ENCODE results near the gene ATG4A. TPM values are rescaled to one million over a fixed set of nuclear protein-coding genes. Genes with fewer than 3 reads are reported as not detected.

Gene ATG4A
- total RNA-seq, 3 donors from 2014 or later, result 9.8 to 12.5 (median 10.2) TPM

DNA sequence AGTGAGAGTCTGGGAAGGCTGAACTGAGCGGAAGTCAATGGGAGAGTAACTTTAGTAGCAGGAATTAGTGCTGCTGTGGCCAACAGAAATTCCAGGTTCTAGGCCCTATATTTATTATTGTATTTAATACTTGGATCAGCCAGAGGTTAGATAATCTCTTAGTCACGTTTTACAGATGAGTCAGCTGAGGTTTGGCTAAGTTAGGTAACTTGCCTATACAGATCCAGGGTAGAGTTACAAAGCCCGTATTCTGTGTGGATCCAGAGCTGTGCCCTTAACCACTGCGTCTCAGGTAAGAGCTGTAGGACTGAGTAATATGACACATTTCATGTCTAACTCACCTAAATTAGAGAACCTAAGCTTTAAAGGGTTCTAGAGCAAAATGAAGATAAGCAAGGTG, 20.7 kb upstream of the ATG4A start:
- Histone ChIP-seq H3K27me3 (peaks cover 0 to 81% of the 10 kb centered on the region in 2 donors), H3K4me1 (no peaks in the 10 kb centered on the region), H3K27ac (no peak overlapping the region), H3K4me3 (no peak overlapping the region), H3K36me3 (no peaks in the 10 kb centered on the region), H3K9me3 (no peaks in the 10 kb centered on the region)
- no peak for DNase-seq (ENCODE audit: low spot score in 2 of 2)
- intact Hi-C loops (cut with DNase I; ENCODE audit: low total_unique reads), result no loop called here
- TF ChIP-seq, protein P1, sequence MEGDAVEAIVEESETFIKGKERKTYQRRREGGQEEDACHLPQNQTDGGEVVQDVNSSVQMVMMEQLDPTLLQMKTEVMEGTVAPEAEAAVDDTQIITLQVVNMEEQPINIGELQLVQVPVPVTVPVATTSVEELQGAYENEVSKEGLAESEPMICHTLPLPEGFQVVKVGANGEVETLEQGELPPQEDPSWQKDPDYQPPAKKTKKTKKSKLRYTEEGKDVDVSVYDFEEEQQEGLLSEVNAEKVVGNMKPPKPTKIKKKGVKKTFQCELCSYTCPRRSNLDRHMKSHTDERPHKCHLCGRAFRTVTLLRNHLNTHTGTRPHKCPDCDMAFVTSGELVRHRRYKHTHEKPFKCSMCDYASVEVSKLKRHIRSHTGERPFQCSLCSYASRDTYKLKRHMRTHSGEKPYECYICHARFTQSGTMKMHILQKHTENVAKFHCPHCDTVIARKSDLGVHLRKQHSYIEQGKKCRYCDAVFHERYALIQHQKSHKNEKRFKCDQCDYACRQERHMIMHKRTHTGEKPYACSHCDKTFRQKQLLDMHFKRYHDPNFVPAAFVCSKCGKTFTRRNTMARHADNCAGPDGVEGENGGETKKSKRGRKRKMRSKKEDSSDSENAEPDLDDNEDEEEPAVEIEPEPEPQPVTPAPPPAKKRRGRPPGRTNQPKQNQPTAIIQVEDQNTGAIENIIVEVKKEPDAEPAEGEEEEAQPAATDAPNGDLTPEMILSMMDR (IDR thresholded peaks at IDR 0.05), result no peak
- no peak for TF ChIP-seq POLR2AphosphoS5 (IDR thresholded peaks at IDR 0.05)
- TF ChIP-seq POLR2A (IDR thresholded peaks at IDR 0.05), result no peak

DNA sequence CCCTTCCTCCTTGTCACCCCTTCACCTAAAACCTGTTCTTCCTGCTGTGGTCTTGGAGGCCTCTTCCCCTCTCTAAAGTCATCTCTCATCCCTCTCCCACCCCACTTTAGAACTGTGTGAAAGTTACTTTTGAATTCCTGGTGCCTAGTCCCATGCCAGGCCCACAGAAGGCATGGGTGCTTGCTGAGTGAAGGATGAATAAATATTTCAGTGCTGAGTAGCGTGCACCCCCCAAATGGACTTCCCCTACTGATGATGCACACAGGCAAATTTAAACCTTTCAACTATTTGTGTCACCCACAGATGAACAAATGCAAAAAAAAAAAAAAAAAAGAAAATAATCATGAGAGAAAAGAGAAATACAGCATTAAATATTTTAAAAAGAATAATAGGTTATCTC, 20.0 kb upstream of the ATG4A start:
- TF ChIP-seq, protein P1 (IDR thresholded peaks at IDR 0.05), result no peak
- no peak for TF ChIP-seq POLR2A (IDR thresholded peaks at IDR 0.05)
- no peak for TF ChIP-seq POLR2AphosphoS5 (IDR thresholded peaks at IDR 0.05)
- H3K4me3 ChIP-seq, result no peak overlapping the region
- intact Hi-C loops (cut with DNase I; ENCODE audit: low total_unique reads), result no loop called here

DNA sequence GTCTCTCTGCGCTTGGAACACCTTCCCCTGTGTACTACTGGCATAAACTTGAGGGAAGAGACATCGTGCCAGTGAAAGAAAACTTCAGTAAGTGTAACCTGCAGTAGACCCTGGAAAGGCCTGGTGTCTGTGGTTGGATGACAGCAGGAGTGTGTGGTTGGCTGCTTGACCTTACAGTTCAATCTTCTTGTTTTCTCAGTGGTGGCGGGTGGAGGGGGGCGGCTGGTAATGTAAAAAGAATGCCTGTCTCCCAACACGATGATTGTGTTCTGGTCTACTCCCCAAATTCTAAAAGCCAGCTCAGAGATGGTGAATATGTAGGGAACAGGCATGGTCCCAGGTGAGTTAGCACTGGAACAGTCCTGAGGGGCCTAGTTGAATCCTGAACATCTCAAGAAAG, 18.8 kb upstream of the ATG4A start:
- H3K4me1 ChIP-seq, result no peaks in the 10 kb centered on the region
- H3K27ac ChIP-seq, result no peak overlapping the region
- TF ChIP-seq, protein P1 (IDR thresholded peaks at IDR 0.05), result no peak
- no peak for TF ChIP-seq POLR2AphosphoS5 (IDR thresholded peaks at IDR 0.05)
- no peak for TF ChIP-seq POLR2A (IDR thresholded peaks at IDR 0.05)
- no peak overlapping the region for H3K4me3 ChIP-seq
- H3K36me3 ChIP-seq, result no peaks in the 10 kb centered on the region
- no peaks in the 10 kb centered on the region for H3K9me3 ChIP-seq
- DNase-seq (ENCODE audit: low spot score in 2 of 2), result no peak
- intact Hi-C loops (cut with DNase I; ENCODE audit: low total_unique reads), result no loop called here
- H3K27me3 ChIP-seq, result peaks cover 0 to 72% of the 10 kb centered on the region in 2 donors

More for the DNA sequence above, 20.0 kb upstream of the ATG4A start:
- H3K36me3 ChIP-seq, result no peaks in the 10 kb centered on the region
- H3K9me3 ChIP-seq, result no peaks in the 10 kb centered on the region
- H3K4me1 ChIP-seq, result no peaks in the 10 kb centered on the region
- no peak overlapping the region for H3K27ac ChIP-seq
- DNase-seq (ENCODE audit: low spot score in 2 of 2), result no peak
- H3K27me3 ChIP-seq, result peaks cover 0 to 78% of the 10 kb centered on the region in 2 donors

DNA sequence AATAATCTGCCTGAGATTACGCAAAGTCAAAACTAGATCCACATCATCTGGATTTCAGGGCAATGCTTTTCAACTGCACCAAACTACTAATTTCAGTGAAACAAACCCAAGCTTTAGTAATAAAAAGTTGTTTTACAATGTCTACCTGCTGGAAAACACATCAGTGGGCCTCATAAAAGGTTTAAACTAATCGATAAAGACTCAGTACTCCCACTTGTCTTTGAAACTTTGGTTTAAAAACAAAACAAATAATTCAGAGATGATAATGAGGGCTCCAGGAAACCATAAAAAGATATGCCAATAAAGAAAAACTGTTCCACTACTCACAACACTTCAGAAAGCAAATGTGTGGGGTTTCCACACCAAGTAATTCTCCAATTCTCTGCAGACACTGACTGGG, 10.5 kb upstream of the ATG4A start:
- TF ChIP-seq POLR2AphosphoS5 (IDR thresholded peaks at IDR 0.05), result no peak
- no peak for TF ChIP-seq POLR2A (IDR thresholded peaks at IDR 0.05)
- TF ChIP-seq, protein P1 (IDR thresholded peaks at IDR 0.05), result no peak
- no peak for DNase-seq (ENCODE audit: low spot score in 2 of 2)
- Histone ChIP-seq H3K4me3 (no peak overlapping the region), H3K36me3 (no peaks in the 10 kb centered on the region), H3K4me1 (no peaks in the 10 kb centered on the region), H3K9me3 (no peaks in the 10 kb centered on the region), H3K27me3 (peaks cover 0 to 28% of the 10 kb centered on the region in 2 donors), H3K27ac (no peak overlapping the region)
- intact Hi-C loops (cut with DNase I; ENCODE audit: low total_unique reads), result no loop called here

DNA sequence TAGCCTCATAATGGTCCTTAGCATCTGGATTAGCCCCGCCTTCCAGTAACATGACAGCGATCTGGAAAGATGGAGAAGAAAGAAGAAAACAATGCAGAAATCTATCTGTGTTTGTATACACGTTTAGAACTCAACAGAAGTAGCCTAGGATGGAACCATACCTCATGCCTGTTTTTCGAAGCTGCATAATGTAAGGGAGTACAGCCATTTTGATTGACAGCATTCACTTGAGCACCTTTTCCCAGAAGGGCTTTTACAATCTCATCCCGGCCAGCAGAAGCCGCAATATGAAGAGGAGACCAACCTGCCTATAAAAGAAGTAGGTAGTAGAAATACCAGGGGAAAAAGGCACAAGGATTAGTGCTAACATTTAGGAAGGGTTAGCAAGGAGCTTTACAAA, 3.8 kb upstream of the ATG4A start:
- H3K4me3 ChIP-seq, result no peak overlapping the region
- peaks cover 0 to 11% of the 10 kb centered on the region in 2 donors for H3K27me3 ChIP-seq
- intact Hi-C loops (cut with DNase I; ENCODE audit: low total_unique reads), result no loop called here
- no peaks in the 10 kb centered on the region for H3K36me3 ChIP-seq
- DNase-seq (ENCODE audit: low spot score in 2 of 2), result no peak
- TF ChIP-seq, protein P1 (IDR thresholded peaks at IDR 0.05), result no peak
- TF ChIP-seq POLR2A (IDR thresholded peaks at IDR 0.05) (no peak), POLR2AphosphoS5 (IDR thresholded peaks at IDR 0.05) (no peak)
- H3K27ac ChIP-seq, result no peak overlapping the region
- no peaks in the 10 kb centered on the region for H3K9me3 ChIP-seq
- peaks cover 0 to 4% of the 10 kb centered on the region in 2 donors for H3K4me1 ChIP-seq

Measured in breast epithelium (tissue), 4 donors.